GM13976 (cell line): ENCODE data around the gene HHATL.

Source experiments
- DNase-seq: peaks from one replicate; pipeline ENCODE4 v3.0.0; 2012; ENCODE audit warnings: low spot score
- in situ Hi-C: fragments of 300-500 bp; cut with MboI; formaldehyde crosslinking; loops from one replicate; pipeline ENCODE4 v1.12.0; 2022; ENCODE audit warnings: low sequenced_read_pairs, mixed read lengths, inconsistent platforms; ENCODE audit not compliant: unreplicated experiment
- TF ChIP-seq, protein P1 (sequence below): IDR thresholded peaks from 2 replicates; pipeline ENCODE4 v1.5.1; 2012; ENCODE audit warnings: borderline replicate concordance, mild to moderate bottlenecking; ENCODE audit not compliant: insufficient read depth; ENCODE audit errors: extremely low read depth, missing control alignments, control extremely low read depth

The HHATL gene

DNA sequence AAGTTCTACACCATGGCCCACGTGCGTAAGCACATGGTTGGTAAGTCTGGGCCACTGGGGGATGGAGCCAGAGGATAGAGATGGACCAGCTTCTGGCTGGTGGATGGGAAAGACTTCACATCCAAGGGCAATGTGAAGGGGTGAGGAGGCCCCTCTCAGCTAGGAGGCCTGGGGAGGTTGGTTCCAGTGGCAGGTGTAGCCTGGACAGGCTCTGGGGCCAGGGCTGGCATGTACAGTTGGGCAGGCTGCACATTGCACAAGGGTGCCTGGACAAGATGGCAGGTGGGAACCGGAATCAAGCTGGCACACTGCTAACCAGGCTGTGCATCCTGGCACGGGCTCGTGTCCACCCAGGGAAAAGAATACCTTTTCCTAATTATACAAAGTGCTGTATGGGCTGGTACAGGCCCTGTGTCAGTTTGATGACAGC lies 41.0 kb downstream of the HHATL start:
- TF ChIP-seq, protein P1, sequence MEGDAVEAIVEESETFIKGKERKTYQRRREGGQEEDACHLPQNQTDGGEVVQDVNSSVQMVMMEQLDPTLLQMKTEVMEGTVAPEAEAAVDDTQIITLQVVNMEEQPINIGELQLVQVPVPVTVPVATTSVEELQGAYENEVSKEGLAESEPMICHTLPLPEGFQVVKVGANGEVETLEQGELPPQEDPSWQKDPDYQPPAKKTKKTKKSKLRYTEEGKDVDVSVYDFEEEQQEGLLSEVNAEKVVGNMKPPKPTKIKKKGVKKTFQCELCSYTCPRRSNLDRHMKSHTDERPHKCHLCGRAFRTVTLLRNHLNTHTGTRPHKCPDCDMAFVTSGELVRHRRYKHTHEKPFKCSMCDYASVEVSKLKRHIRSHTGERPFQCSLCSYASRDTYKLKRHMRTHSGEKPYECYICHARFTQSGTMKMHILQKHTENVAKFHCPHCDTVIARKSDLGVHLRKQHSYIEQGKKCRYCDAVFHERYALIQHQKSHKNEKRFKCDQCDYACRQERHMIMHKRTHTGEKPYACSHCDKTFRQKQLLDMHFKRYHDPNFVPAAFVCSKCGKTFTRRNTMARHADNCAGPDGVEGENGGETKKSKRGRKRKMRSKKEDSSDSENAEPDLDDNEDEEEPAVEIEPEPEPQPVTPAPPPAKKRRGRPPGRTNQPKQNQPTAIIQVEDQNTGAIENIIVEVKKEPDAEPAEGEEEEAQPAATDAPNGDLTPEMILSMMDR: no peak
- in situ Hi-C loops: no loop called here
- peak; percentile 24 for DNase-seq

DNA sequence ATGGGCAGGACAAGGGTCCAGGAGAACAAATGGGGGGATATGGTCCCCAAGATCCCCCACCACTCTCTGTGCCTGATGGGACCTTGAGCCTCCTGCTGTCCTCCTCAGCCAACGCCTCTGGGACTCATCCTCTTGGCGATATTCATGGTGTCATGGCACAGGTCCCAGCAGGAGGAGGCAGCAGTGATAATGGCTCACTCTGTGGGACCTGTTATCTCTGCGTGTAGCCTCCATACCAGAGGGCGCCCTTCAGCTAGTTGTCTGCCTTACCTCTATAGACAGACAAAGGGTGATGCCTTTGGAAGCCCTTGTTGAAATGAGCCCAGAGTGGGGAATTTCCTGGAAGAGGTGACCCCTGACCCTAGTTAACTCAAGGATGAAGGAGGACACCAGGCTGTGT lies 41.7 kb downstream of the HHATL start:
- TF ChIP-seq, protein P1: peak; percentile 10
- DNase-seq: peak; percentile 57
- in situ Hi-C loops: no loop called here

DNA sequence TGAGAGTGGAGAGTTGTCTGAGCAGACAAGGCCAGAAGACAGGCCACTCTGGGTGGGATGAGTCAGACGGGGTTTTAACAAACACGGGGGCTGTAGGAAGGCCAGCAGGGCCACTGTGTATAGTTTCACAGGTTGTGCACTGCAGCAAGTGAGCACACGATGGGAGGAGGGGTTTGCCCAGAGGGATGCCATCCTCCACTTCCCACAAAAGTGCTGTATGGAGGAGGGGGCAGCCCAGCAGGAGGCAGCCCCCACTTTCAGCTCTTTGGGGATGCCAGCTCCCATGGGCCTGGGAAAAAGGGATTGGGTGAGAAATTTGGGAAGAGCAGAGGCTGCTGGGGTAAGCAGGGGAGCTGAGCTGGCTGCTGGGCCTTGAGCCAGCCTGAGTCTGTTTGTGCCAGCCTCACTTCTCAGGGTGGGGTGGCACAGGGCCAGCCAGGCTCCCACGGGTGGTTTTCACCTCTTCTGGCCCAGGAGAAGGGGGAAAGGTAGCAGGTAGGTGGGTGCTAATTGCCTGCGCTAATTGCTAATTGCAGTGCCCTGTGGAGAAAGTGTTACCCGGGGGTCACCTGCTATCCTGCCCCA lies 42.4 kb downstream of the HHATL start:
- DNase-seq: no peak
- in situ Hi-C loops: no loop called here
- TF ChIP-seq, protein P1: no peak

DNA sequence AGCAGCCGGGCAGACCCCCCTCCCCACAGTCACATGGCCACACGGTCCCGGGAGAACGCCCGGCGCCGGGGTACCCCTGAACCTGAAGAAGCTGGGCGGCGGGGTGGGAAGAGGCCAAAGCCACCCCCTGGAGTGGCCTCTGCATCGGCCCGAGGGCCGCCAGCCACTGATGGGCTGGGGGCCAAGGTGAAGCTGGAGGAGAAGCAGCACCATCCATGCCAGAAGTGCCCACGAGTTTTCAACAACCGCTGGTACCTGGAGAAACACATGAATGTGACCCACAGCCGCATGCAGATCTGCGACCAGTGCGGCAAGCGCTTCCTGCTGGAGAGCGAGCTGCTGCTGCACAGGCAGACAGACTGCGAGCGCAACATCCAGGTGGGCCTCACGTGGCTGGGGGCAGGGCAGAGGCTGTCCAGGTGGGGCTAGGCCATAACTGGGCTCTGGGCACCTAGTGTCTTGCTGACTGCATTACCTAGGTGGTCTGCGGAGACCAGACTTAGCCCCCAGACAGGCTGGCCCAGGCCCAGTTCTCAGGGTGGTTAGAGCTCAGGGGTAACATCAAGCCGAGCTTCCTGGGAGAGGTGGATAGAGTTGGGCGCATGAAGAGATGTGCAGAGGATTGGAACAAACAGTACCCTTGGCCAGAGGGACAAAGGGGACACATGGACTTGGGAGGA lies 43.0 kb downstream of the HHATL start:
- no peak for DNase-seq
- in situ Hi-C loops: no loop called here
- TF ChIP-seq, protein P1: no peak

DNA sequence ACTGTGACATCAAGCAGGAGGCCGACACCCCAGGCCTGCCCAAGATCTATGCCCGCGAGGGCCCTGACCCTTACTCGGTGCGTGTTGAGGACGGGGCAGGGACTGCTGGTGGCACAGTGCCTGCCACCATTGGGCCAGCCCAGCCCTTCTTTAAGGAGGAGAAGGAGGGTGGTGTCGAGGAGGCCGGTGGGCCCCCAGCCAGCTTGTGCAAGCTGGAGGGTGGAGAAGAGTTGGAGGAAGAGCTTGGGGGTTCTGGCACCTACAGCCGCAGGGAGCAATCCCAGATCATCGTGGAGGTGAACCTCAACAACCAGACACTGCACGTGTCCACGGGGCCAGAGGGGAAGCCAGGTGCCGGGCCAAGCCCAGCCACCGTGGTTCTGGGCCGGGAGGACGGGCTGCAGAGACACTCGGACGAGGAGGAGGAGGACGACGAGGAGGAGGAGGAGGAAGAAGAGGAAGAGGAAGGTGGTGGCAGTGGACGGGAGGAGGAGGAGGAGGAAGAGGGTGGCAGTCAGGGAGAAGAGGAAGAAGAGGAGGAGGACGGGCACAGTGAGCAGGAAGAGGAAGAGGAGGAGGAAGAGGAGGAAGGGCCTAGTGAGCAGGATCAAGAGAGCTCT lies 43.7 kb downstream of the HHATL start:
- DNase-seq: no peak
- TF ChIP-seq, protein P1: no peak
- in situ Hi-C loops: no loop called here

DNA sequence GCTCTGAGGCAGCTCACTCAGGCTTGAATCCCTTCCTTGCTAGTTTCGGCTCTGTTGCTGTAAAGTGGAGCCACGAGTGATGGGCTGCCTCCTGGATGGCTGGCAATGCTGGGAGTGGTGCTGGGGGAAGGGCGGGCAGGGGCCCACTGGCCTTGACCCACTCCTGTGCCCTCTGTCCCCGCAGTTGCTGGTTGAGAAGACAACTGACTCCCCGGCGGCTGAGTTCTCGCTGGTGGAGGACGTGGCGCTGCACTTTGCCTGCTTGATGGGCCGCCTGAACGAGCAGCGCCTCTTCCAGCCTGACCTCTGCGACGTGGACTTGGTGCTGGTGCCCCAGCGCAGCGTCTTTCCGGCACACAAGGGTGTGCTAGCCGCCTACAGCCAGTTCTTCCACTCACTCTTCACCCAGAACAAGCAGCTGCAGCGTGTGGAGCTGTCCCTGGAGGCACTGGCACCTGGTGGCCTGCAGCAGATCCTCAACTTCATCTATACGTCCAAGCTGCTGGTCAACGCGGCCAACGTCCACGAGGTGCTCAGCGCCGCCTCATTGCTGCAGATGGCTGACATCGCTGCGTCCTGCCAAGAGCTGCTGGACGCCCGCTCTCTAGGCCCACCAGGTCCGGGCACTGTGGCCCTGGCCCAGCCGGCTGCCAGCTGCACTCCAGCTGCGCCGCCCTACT lies 44.4 kb downstream of the HHATL start:
- in situ Hi-C loops: no loop called here
- TF ChIP-seq, protein P1: no peak
- no peak for DNase-seq
